Left lobe of liver (tissue), 2 donors: ENCODE measurements around the gene CRADD. TPM values are rescaled to one million over a fixed set of nuclear protein-coding genes. Genes with fewer than 3 reads are reported as not detected.
A peak's percentile ranks its signal among the peaks of the same experiment; 100 is the strongest.

Experiments
- ATAC-seq: fragments of 200-7000 bp; cut with Tn5 transposase; one replicate; pipeline ENCODE4 v1.9.1; 2020; ENCODE audit warnings: mild to moderate bottlenecking, moderate library complexity
- DNase-seq: peaks from one replicate; pipeline ENCODE4 v3.0.0-alpha.2; 2020; ENCODE audit warnings: low spot score
- total RNA-seq: library from RNA; stranded (reverse); gene quantifications from one replicate; pipeline ENCODE4 v1.2.1, GENCODE V29; 2021
- donor health status: DM: no; HTN: no; CAD: no; lungs with moderate emphysema.
- donor health status: DM: no; HTN: yes; CAD: no.

The CRADD gene
- total RNA-seq, 1 donor from 2014 or later: 27.0 TPM

DNA sequence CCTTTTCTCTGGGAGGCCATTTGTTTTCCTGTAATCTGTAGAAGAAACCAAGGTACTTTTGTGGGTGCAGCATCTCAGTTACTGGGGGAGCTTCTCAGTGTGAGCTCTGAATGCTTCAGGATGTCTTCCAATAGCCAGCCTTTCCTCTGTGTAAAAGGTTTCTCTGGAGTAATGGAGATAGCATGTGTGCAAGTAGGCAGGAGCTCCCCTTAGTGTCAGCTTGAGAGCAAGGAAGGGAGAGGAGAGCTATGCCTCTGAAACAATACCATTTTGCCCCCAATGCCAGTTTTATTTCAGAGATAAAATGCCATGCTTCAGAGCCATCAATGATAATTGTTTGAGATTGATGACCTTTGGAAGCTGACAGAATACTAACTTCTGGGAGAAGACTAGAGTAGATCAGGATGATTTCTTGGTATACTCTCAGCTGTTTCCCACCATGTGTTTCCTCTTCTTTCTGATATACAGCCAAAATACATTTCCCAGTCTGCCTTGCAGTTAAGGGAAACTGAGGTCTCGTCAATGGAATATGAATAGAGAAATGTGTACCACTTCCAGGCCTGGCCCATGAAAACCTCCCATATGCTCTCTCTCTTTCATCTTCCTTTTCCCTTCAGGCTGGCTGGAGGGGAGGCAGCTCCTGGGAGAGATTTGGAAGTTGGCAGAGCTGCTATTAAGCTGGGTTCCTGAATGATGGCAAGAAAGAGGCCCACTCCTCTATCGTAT is 125.7 kb downstream of the CRADD start:
- DNase-seq: no peak
- ATAC-seq: peak; percentile 50

DNA sequence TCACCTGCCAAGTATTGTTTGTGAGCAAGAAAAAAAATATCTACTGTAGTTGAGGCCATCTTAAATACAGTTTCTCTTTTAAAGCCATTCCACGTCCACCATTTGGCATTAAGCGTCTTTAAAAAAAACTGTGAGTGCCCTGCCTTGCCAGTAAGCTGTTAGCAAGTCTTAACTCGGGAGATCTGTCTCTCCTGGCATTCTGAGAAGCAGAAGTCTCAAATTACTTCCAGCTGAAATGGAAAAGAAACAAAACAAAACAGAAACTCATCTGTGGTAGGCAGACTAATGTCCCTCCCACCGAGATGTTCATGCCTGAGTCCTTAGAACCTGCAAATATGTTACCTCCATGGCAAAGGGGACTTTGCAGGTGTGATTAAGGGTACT is 126.2 kb downstream of the CRADD start:
- no peak for ATAC-seq
- no peak for DNase-seq

DNA sequence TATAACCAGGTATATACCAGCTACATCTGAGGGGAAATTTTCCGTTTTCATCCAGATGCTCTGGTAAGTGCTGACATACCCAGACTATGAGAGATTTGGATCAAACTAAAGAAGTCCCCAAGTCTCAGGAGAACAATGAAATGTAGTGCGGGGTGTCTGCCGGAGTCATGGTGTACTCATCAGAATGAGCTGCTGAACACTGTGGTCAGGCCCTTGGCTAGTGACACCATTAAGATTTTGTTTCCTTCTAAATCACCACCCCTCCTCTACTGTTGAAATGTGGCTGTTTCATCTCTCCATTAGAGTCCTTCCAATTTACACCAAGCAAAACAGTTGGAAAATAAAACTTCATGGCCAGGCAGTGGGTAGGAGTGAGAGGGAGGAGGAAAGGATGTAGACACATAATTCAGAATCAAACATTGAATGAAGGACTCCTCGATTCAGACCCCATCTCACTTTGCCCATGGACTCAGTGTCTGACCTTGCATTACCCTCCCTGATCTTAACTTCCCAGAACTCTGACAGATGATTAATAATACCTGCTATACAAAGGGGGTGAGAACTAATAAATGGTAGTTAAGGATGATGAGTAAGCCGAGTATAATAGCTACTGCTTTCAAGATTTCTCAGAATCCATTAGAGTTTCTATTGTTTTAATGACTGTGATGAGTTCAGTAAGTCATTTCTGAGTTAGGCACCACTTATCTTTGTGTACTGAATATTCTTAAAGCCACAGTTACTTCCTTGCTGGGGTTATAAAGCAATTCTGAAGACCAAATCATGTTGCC is 127.4 kb downstream of the CRADD start:
- no peak for ATAC-seq

DNA sequence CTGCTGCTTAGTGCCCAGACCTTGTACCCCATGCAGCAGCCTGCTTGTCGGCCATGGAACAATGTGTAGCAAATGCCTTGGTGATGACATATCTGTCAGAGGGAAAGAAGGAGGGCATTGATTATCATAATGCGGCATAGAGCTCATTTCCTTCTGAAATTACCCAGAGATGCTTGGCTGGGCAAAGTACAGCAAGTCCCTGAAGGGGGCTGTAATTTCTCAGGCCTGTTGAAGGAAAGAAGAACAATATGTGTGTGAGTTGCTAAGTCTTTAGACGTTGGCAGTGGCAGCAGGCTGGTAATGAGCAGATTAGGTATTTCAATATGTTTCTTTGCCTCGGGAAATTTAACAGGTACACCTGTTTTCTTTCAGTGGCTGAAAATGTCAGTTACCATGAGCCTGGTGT is 128.6 kb downstream of the CRADD start:
- no peak for ATAC-seq
- no peak for DNase-seq

More for the DNA sequence above, 127.4 kb downstream of the CRADD start:
- DNase-seq: no peak

DNA sequence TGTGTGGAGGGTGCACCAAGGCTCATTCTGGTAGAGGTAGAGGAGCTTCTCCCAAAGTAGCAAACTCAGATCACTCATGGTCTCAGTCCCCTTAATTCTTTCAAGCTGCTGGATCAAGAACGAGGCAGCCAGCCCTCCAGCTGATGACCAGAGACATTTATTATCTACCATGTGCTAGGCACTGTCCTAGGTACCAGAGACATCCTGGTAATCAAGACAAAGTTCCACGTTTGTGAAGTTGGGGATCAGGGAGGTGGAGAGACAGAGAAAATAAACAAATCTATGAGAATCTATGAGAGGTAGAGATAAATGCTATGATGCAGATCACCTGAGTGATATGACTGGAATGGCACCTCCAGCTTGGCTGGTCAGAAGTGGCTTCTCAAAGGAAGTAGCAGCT is 130.2 kb downstream of the CRADD start:
- no peak for DNase-seq
- no peak for ATAC-seq

DNA sequence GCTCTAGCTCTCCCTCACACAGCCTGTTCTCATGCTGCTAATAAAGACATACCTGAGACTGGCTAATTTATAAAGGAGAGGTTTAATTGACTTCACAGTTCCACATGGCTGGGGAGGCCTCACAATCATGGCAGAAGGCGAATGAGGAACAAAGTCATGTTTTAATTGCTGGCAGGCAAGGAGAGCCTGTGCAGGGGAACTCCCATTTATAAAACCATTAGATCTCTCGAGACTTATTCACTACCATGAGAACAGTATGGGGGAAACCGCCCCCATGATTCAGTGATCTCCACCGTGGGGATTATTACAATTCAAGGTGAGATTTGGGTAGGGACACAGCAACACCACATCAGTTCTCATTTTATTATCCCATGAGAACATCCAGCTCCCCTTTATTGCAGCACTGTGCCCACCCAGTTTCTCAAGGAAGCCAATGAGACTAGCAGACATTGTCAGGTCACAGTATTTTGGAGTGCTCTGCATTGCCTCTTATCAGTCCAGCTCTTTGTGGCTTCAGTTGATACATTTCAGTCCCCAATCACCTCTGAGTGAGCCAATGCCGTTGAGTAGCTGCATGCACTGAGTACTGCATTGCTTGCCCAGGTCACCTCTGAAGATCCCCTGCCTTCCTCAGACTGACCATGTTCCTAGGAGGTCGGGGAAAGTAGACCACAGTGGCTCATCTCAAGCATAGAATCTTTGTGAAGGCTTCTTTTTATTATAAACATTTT is 131.2 kb downstream of the CRADD start:
- DNase-seq (no peak), ATAC-seq (no peak)

DNA sequence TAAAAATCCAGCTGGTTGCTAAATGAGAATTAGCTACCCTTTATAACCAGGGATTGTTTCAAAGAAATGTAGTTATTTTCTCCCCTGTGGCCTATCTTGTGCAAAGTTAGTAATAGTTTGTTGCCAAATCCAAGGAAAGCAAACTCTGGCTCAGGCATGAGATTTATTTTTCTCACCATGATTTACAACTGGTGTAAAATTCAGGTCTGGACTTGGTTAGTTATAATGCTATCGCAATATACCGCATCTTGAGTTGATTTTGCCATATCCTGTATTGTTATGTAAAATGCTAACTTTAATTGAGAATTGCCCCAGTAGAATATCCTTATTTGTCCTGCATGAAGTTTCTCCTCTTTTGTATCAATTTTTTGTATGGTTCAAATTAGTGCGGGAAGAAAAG is 135.5 kb downstream of the CRADD start:
- DNase-seq: no peak
- no peak for ATAC-seq

DNA sequence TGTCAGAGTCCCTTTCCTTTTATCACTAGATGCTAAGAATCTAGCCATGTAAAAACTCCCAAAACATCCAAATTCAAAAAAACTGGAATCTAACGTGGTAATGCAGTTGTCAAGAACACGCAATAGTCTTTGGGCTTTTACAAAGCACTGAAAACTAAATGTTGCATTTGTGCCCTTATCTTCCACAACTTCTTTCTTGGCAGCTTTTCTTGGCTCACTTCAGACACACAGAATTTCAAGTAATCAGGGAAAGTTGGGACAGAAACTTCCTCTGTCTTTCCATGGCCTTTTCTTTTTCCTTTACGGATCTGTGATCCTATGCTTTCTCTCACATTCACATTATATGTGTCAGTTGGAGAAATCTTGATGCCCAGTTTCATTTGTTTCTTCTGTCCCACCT is 136.0 kb downstream of the CRADD start:
- DNase-seq: no peak
- ATAC-seq: peak; percentile 26

DNA sequence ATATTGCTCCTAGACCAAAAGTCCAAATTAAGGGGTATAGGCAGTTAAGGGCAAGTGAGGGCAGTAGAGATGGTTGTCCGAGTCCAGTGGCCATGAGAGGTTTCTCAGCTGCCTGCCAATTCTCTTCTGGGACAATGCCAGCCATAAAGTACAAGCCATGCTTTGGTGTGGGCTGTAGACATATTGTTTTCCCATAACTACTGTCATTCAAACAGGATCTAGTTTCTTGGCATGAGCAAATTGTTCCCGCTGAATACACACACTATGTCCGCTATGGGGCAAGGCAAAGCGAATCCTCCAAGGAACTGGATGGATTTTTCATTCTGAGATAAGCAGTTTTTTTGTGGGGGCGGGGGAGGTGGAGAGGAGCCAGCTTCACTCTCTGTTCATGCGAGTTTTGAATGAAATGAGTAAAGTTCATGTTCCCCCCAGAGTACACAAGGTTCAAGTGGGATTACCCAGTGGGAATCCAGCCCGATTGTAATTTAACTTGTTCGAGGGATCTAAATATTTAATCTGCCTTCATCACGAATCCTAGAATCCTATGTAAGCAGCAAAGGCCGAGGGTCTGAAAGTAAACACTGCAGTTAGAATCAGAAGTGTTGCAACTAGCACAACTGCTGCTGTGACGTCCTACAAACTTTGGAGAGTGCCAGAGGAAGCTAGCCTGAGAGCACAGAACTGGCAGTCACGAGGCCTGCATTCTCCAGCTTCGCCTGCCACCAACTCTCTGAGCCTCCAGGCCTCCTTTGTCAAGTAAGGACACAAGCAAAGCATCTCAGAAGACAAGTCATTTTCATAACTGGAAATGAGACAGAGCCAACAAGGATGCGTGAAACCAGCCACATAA is 137.0 kb downstream of the CRADD start:
- ATAC-seq: peak; percentile 82

DNA sequence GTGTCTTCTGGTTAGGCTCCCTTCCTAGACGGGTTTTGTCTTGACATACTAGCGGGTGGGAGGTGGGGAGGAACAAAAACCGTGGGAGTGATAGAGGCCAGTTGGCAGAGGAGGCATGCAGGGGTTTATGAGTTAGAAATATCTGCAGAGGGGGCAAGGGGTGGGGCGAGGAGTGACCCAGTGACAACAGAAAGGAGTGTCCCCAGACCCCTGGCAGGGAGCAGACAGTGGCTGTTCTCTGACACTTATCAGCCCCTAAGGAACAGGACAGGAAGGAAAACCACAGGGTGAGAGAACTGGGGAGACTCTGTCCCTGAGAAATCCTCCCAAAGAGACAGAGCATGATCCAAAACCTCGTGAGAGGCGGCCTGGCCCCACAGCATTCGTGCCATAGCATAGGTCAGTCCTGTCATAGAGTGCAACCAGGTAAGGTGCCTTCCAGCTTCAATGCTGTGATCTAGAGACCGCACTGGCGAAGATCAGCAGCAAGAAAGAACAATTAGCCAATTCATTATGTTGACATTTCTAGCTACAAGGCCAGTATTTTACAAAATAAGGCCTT is 141.4 kb downstream of the CRADD start:
- no peak for DNase-seq

More for the DNA sequence above, 137.0 kb downstream of the CRADD start:
- DNase-seq: peak; percentile 87

DNA sequence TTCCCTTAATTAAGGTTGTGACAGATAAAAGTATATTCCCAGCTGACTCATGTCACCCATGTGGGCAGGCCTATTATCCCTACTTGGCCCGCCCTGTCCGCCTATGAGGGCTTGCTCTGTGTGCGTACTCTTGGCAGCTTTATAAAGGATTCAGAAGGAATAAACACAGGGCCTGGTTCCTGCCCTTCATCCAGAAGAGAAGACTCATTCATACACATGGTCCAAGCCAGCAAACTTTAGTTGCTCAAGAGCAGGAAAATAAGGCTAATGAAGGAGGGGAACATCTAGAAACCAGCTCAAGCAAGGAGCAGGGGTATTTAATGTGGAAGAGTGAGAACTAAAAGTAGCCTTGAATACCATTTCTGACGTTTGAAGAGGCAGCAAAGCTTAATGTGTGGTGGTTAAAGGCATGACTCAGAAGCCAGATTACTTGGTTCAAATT is 141.9 kb downstream of the CRADD start:
- ATAC-seq: peak; percentile 6
- no peak for DNase-seq

More for the DNA sequence above, 141.4 kb downstream of the CRADD start:
- no peak for ATAC-seq

DNA sequence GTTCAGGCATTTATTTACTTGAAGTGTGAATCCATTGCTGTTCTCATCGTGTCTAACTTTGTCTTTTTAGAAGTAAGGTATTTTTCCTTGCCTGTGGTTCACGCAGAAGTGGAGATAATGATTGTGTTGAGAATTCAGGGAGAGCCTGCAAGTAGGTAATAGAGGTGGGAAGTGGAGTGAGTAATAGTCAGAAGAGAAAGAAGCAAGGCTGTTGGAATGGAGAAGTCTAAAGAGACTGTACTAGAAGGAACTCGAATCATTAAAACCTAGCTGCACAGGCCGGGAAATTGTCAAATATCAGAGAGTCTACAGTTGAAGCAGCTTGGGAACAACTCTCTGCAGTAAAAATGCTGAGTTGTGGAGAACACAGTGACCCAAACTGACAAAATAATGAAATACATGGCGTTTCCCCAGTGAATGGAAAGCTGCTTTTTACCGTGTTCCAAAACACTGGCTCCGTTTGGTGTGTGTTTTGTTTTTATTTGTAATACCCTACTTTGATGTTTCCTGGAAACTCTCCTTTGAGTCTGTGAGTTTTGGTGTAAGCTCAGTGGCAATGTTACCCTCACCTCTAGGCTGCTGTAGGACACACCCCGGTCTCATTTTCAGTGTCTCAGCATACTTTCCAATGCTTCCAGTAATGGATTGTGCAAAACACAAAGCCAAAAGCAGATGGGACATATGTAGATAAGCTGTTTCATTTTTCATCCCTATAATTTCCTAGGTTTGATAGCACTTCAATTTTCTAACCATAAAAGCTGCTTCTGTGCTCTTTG is 146.6 kb downstream of the CRADD start:
- DNase-seq (no peak), ATAC-seq (peak; percentile 18)

DNA sequence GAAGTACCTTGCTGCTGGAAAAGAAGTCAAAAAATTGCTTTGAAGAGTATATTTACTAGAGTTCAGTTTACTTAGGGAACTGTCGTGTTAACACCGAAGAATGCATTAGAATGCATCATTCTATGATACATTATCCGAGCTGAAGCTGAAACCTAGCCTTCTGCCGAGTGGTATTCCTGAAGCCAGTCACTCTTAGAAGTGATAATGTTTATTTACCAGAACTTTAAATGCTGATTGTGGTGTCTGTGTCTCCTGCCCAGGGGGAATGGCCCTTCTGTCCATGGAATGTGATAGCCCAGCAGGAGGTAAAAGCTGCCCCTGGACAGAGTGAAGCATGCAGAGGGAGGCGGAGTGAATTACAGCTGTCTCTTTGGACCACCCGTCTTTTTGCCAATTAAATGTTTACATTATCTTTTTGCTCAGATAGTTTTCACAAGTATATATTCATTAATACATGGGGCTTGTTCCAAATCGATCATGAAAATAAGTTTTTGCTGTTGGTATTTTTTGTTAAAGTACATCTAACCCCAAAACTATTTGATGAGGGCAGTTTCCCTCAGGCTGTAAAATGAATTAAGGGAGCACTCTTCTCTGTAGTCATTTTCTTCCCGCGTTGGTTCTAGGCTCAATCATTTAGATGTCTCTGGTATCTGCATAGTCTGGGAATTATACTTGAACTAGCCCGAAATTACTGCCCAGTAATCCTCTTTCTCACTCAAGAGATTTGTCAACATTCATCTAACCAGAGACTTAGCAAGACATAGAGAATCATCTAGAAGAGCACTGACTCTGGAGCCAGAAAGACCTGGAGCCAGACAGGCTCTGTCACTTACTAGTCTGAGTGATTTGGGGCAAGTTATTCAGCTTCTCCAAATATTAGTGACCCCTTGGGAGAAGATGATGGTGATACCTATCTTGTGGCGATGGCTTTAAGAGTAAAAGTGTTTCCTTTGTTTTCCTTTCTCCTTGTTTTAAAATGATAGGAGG is 147.6 kb downstream of the CRADD start:
- DNase-seq (no peak), ATAC-seq (no peak)

DNA sequence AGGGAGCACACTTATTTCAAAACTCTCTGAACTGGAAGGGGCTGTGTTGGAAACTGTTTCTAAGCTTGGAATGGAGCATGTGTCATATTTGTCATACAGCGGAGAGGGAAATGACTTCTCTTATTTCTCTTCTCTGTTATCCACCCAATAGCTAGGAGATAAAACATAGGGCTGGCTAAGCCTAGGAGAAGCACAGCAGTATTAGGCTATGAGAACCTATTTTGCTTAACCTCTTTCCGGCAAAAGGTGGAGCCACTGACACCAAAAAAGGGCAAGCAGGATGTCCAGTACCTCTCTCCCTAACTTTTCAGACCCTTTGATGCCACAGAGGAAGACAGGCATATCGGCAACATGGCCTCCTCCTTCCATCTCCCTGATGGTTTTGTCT is 148.3 kb downstream of the CRADD start:
- ATAC-seq (peak; percentile 61), DNase-seq (no peak)

DNA sequence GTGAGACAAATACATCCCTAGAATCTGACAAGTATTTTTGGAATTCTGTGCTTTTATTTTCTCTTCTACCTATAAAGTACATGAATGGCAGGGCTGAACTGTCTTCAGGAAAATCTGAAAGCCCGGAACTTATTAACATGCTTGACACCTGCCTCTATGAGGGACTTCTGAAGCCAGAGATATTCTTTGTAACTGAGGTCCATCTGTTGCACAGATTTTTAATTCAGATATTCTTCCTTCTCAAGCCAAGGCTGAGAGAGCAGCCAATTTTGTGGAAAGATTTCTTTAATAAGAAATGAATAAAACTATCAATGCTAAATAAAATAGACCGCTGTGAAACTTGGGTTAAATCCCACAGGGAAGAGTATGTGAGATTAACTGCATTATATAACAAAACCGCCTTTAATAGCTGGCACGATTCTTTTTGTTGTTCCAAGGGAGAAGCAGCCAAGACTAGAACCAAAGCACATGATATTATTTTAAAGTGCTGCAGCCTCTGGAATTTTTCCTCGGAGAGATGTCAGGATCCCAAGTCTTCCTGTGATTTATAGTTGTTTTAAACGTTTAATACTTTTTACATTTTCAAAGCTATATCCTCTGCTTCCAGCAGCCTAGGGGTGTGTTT is 148.9 kb downstream of the CRADD start:
- DNase-seq (no peak), ATAC-seq (peak; percentile 47)

DNA sequence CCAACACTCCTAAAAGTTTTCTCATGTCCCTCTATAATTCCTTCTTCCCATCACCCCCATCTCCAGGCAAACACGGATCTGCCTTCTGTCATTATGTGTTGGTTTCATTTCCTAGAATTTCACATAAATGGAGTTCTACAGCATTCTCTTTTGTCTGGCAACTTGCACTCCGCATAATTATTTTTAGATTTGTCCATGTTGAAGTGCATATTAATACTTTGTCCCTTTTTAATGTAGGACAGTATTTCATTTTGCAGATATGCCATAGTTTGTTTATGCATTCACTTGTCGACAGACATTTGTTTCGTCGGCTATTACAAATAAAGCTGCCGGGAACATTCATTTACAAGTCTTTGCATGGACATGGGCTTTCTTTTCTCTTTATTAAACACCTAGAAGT is 150.0 kb downstream of the CRADD start:
- ATAC-seq: no peak
- DNase-seq: no peak

DNA sequence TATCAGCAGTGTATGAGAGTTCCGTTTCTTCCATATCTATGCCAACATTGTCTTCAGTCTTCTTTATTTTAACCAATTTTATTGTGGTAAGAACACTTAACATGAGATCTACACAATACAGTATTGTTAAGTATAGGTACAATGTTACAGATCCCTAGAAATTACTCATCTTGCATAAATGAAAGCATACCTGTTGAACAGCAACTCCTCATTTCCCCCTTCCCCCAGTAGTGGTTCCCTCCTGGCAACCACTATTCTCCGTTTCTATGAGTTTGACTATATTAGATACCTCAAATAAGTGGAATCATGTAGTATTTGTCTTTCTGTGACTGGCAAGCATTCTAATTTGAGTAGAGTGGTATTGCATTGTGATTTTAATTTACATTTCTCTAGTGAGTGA is 150.5 kb downstream of the CRADD start:
- DNase-seq (no peak), ATAC-seq (no peak)

DNA sequence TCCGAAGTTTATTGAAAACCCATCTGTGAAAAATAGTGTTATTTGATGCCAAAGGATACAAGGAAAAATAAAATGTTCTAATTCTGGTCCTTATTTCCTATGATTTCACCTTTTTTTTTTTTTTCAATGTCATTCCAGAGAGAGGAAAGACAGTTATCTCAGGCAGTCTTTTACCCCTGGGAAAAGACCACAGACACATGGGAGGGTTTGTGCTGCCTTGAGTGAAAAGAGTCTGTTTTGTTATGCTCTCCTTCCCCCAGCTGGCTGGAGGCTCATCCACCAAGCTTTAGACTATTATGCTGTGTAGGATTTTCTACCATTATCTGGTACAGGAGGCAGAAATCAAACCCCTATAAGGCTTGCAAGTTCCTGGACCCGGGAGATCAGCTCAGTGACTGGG is 151.8 kb downstream of the CRADD start:
- no peak for ATAC-seq
- DNase-seq: no peak
